HL-60 (cell line): ENCODE results near the gene LSM4.

ENCODE experiments used
- CTCF ChIP-seq: IDR thresholded peaks from one replicate; pipeline ENCODE4 v1.5.1; 2011; ENCODE audit warnings: low read length, control low read depth, inconsistent platforms; ENCODE audit not compliant: insufficient read depth
- GABPA ChIP-seq: IDR thresholded peaks from 2 replicates; pipeline ENCODE4 v1.6.1; 2012; ENCODE audit warnings: low read depth
- POLR2AphosphoS5 ChIP-seq: IDR thresholded peaks from 2 replicates; pipeline ENCODE4 v1.6.1; 2012; ENCODE audit warnings: low read depth
- TF ChIP-seq, protein P1 (sequence below): IDR thresholded peaks from 2 replicates; pipeline ENCODE4 v1.6.1; 2012; ENCODE audit warnings: low read depth; ENCODE audit not compliant: insufficient replicate concordance

GRCh38 chr19:18263324-18264136 is 59.3 kb downstream of the LSM4 start:
- no peak for TF ChIP-seq CTCF
- TF ChIP-seq POLR2AphosphoS5, result no peak
- TF ChIP-seq GABPA, result no peak
- TF ChIP-seq, protein P1, sequence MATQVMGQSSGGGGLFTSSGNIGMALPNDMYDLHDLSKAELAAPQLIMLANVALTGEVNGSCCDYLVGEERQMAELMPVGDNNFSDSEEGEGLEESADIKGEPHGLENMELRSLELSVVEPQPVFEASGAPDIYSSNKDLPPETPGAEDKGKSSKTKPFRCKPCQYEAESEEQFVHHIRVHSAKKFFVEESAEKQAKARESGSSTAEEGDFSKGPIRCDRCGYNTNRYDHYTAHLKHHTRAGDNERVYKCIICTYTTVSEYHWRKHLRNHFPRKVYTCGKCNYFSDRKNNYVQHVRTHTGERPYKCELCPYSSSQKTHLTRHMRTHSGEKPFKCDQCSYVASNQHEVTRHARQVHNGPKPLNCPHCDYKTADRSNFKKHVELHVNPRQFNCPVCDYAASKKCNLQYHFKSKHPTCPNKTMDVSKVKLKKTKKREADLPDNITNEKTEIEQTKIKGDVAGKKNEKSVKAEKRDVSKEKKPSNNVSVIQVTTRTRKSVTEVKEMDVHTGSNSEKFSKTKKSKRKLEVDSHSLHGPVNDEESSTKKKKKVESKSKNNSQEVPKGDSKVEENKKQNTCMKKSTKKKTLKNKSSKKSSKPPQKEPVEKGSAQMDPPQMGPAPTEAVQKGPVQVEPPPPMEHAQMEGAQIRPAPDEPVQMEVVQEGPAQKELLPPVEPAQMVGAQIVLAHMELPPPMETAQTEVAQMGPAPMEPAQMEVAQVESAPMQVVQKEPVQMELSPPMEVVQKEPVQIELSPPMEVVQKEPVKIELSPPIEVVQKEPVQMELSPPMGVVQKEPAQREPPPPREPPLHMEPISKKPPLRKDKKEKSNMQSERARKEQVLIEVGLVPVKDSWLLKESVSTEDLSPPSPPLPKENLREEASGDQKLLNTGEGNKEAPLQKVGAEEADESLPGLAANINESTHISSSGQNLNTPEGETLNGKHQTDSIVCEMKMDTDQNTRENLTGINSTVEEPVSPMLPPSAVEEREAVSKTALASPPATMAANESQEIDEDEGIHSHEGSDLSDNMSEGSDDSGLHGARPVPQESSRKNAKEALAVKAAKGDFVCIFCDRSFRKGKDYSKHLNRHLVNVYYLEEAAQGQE, result no peak
